ENCODE measurements around the gene PCDHGB1.
"Not testable (repeated sequence)": the region's sequence is repeated elsewhere in the genome, so short reads cannot be mapped to it uniquely, and the experiment has no call there.

Gene PCDHGB1

GRCh38 chr5:141383345-141383744, 33.4 kb downstream of the PCDHGB1 start:
- Mint-ChIP-seq H3K27me3 (peaks cover 64% of the 10 kb centered on the region), H3K9me3 (peaks cover 25% of the 10 kb centered on the region), H3K27ac (no peak overlapping the region), H3K36me3 (ENCODE audit: low read depth) (no peaks in the 10 kb centered on the region), H3K4me1 (ENCODE audit: low read depth) (no peaks in the 10 kb centered on the region), H3K4me3 (no peak overlapping the region)
- intact Hi-C loops (cut with micrococcal nuclease) = no loop called here

- peaks cover 1% of the 10 kb centered on the region for H3K36me3 Mint-ChIP-seq (ENCODE audit: low read depth)
- peaks cover 38% of the 10 kb centered on the region for H3K9me3 Mint-ChIP-seq
- H3K4me1 Mint-ChIP-seq (ENCODE audit: low read depth) = no peaks in the 10 kb centered on the region
- intact Hi-C loops (cut with micrococcal nuclease) = no loop called here
- H3K27ac Mint-ChIP-seq = no peak overlapping the region
- no peak overlapping the region for H3K4me3 Mint-ChIP-seq
- peaks cover 77% of the 10 kb centered on the region for H3K27me3 Mint-ChIP-seq
Observed at GRCh38 chr5:141384471-141385267, 34.8 kb downstream of the PCDHGB1 start.

GRCh38 chr5:141387557-141388311, 37.8 kb downstream of the PCDHGB1 start, which contains the start of gene PCDHGB4:
TSS of gene PCDHGB4 (plus strand) at chr5:141387698. CDS start at chr5:141387885, 187 bp downstream.
- Mint-ChIP-seq H3K9me3 (peaks cover 53% of the 10 kb centered on the region), H3K4me3 (peak within 1 kb of the TSS; percentile 63), H3K27me3 (peaks cover 74% of the 10 kb centered on the region)
- H3K4me1 Mint-ChIP-seq (ENCODE audit: low read depth); H3K36me3 Mint-ChIP-seq (ENCODE audit: low read depth); intact Hi-C loops (cut with micrococcal nuclease); H3K27ac Mint-ChIP-seq: not testable (repeated sequence)

- H3K27me3 Mint-ChIP-seq = peaks cover 73% of the 10 kb centered on the region
- no peak overlapping the region for H3K4me3 Mint-ChIP-seq
- no peaks in the 10 kb centered on the region for H3K4me1 Mint-ChIP-seq (ENCODE audit: low read depth)
- no peak overlapping the region for H3K27ac Mint-ChIP-seq
- peaks cover 7% of the 10 kb centered on the region for H3K36me3 Mint-ChIP-seq (ENCODE audit: low read depth)
- intact Hi-C loops (cut with micrococcal nuclease) = no loop called here
- H3K9me3 Mint-ChIP-seq = peaks cover 53% of the 10 kb centered on the region
Observed at GRCh38 chr5:141388661-141389060, 38.8 kb downstream of the PCDHGB1 start.

- H3K4me1 Mint-ChIP-seq (ENCODE audit: low read depth) = no peaks in the 10 kb centered on the region
- no peak overlapping the region for H3K27ac Mint-ChIP-seq
- intact Hi-C loops (cut with micrococcal nuclease) = no loop called here
- H3K9me3 Mint-ChIP-seq = peaks cover 57% of the 10 kb centered on the region
- peaks cover 7% of the 10 kb centered on the region for H3K36me3 Mint-ChIP-seq (ENCODE audit: low read depth)
- H3K27me3 Mint-ChIP-seq = peaks cover 73% of the 10 kb centered on the region
- H3K4me3 Mint-ChIP-seq = no peak overlapping the region
Observed at GRCh38 chr5:141389153-141390042, 39.5 kb downstream of the PCDHGB1 start.

- H3K4me3 Mint-ChIP-seq = no peak within 1 kb of the TSS
- peaks cover 72% of the 10 kb centered on the region for H3K27me3 Mint-ChIP-seq
Observed at GRCh38 chr5:141392429-141393198, 42.7 kb downstream of the PCDHGB1 start, which contains the start of gene PCDHGA8. TSS of gene PCDHGA8 (plus strand) at chr5:141392633. CDS start at chr5:141392814, 181 bp downstream.

GRCh38 chr5:141393267-141393666, 43.4 kb downstream of the PCDHGB1 start:
- H3K9me3 Mint-ChIP-seq = peaks cover 57% of the 10 kb centered on the region
- no peak overlapping the region for H3K4me3 Mint-ChIP-seq
- H3K4me1 Mint-ChIP-seq (ENCODE audit: low read depth) = no peaks in the 10 kb centered on the region
- intact Hi-C loops (cut with micrococcal nuclease) = no loop called here
- H3K27ac Mint-ChIP-seq = no peak overlapping the region
- peaks cover 7% of the 10 kb centered on the region for H3K36me3 Mint-ChIP-seq (ENCODE audit: low read depth)
- H3K27me3 Mint-ChIP-seq = peaks cover 72% of the 10 kb centered on the region

More at GRCh38 chr5:141392429-141393198, 42.7 kb downstream of the PCDHGB1 start, which contains the start of gene PCDHGA8:
- Mint-ChIP-seq H3K4me1 (ENCODE audit: low read depth) (no peaks in the 10 kb centered on the region), H3K36me3 (ENCODE audit: low read depth) (peaks cover 7% of the 10 kb centered on the region), H3K27ac (no peak within 1 kb of the TSS), H3K9me3 (peaks cover 59% of the 10 kb centered on the region)
- intact Hi-C loops (cut with micrococcal nuclease) = no loop called here

- Mint-ChIP-seq H3K9me3 (peaks cover 55% of the 10 kb centered on the region), H3K27me3 (peaks cover 72% of the 10 kb centered on the region)
- intact Hi-C loops (cut with micrococcal nuclease); H3K36me3 Mint-ChIP-seq (ENCODE audit: low read depth); H3K4me1 Mint-ChIP-seq (ENCODE audit: low read depth); H3K4me3 Mint-ChIP-seq; H3K27ac Mint-ChIP-seq: not testable (repeated sequence)
Observed at GRCh38 chr5:141394401-141395187, 44.7 kb downstream of the PCDHGB1 start.

- H3K27ac Mint-ChIP-seq; intact Hi-C loops (cut with micrococcal nuclease); H3K4me1 Mint-ChIP-seq (ENCODE audit: low read depth); H3K36me3 Mint-ChIP-seq (ENCODE audit: low read depth): not testable (repeated sequence)
- Mint-ChIP-seq H3K27me3 (peaks cover 74% of the 10 kb centered on the region), H3K4me3 (peak within 1 kb of the TSS; percentile 67), H3K9me3 (peaks cover 49% of the 10 kb centered on the region)
Observed at GRCh38 chr5:141397756-141398551, 48.1 kb downstream of the PCDHGB1 start, which contains the start of gene PCDHGB5. TSS of gene PCDHGB5 (plus strand) at chr5:141397947. CDS start at chr5:141398128, 181 bp downstream.

- Mint-ChIP-seq H3K4me3 (no peak overlapping the region), H3K27ac (no peak overlapping the region), H3K36me3 (ENCODE audit: low read depth) (no peaks in the 10 kb centered on the region), H3K9me3 (peaks cover 49% of the 10 kb centered on the region), H3K27me3 (peaks cover 74% of the 10 kb centered on the region), H3K4me1 (ENCODE audit: low read depth) (no peaks in the 10 kb centered on the region)
- intact Hi-C loops (cut with micrococcal nuclease) = no loop called here
Observed at GRCh38 chr5:141398608-141399007, 48.7 kb downstream of the PCDHGB1 start.

GRCh38 chr5:141399555-141400258, 49.8 kb downstream of the PCDHGB1 start:
- no peak overlapping the region for H3K27ac Mint-ChIP-seq
- H3K4me1 Mint-ChIP-seq (ENCODE audit: low read depth) = no peaks in the 10 kb centered on the region
- no peak overlapping the region for H3K4me3 Mint-ChIP-seq
- peaks cover 45% of the 10 kb centered on the region for H3K9me3 Mint-ChIP-seq
- H3K27me3 Mint-ChIP-seq = peaks cover 76% of the 10 kb centered on the region
- intact Hi-C loops (cut with micrococcal nuclease) = no loop called here
- H3K36me3 Mint-ChIP-seq (ENCODE audit: low read depth) = no peaks in the 10 kb centered on the region

All from dendritic cell treated with granulocyte-macrophage colony-stimulating factor and Interleukin-4, amounts not matched to agents 40 ng/mL and 50 ng/mL, for 4 days (primary cell).